ENCODE measurements around the gene DLEC1.

Gene DLEC1

DNA sequence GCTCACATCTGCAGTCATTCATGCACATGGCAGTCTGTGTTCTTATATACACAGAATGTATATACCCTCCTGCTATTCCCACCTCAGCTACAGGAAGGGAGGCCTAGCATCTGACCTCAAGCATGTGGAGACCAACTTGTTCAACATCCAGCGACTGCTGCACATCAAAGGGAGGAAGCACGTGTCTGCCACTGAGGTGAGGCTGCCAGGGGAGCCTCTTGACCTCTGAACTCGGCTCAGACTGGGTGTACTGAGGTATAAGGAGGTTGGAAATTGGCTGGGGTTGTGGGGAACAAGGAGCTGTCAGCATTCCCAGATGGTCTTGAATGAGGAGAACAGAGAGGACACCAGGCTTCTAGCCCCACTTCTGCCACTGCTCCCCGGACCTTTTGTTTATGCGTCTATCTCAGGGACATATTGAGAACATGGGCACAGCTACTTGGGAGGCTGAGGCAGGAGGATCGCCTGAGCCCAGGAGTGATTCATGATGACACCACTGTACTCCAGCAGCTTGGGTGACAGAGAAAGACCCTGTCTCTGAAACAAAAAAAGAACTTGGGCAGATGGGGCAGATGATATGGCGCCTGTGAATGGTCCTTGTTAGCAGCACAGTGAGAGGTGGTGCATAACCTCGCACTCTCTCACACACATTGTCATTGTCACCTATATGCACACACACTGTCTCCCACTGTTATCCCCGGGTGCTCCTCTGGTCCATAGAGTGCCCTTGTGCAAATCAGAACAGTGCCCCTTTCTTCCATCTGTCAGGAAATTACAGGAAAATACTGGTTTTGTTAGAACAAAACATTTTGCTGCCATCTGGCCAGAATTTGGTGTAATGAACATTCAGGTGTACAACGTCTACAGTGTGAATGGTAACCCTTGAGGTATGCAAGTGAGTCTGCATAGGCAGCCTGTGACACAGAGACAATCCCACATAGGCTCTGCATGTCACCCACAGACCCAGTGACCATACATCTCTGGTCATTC lies 43.1 kb upstream of the DLEC1 start:
- FAIRE-seq, result no peak
- DNase-seq (ENCODE audit: insufficient read length), result no peak
- TF ChIP-seq POLR2A (IDR thresholded peaks at IDR 0.05; ENCODE audit: low read depth, low read length) (no peak), POLR2AphosphoS5 (IDR thresholded peaks at IDR 0.05; ENCODE audit: low read depth, low read length) (no peak), TAF1 (IDR thresholded peaks at IDR 0.05; ENCODE audit: borderline replicate concordance, low read depth, low read length) (no peak)

DNA sequence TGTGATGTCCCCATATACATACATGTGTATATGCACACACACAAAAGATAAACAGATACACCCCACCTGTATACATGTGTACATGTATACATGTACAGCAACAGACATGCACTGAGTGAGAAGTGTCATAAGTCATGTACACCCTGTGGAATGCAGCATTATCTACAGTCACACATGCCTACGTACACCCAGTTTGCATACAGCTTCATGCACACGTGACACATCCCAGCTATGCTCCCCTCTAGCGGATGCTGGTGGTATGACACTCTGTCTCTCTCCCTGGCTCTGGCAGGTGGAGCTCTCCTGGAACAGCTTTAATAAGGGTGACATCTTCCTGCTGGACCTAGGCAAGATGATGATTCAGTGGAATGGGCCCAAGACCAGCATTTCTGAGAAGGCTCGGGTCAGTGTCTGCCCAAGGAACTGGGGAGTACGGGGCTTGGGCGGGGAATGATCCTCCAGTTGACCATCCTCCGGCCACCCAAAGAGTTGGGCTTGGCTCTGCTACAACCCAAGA lies 42.2 kb upstream of the DLEC1 start:
- peak; percentile 99 for FAIRE-seq
- DNase-seq (ENCODE audit: insufficient read length), result no peak
- TF ChIP-seq POLR2A (IDR thresholded peaks at IDR 0.05; ENCODE audit: low read depth, low read length), result no peak
- TF ChIP-seq POLR2AphosphoS5 (IDR thresholded peaks at IDR 0.05; ENCODE audit: low read depth, low read length), result no peak
- TF ChIP-seq TAF1 (IDR thresholded peaks at IDR 0.05; ENCODE audit: borderline replicate concordance, low read depth, low read length), result no peak

DNA sequence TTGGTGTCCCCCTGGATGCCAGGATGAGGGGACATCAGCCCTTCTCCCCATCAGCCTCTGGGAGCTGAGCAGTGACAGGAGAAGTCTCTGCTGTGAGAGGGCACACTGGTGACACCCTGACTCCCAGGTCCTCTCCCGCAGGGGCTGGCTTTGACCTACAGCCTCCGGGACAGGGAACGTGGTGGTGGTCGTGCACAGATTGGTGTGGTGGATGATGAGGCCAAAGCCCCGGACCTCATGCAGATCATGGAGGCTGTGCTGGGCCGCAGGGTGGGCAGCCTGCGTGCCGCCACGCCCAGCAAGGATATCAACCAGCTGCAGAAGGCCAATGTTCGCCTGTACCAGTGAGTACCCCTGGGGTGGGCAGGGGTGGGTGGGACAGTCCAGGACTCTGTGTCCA lies 41.7 kb upstream of the DLEC1 start:
- DNase-seq (ENCODE audit: insufficient read length), result no peak
- TF ChIP-seq POLR2A (IDR thresholded peaks at IDR 0.05; ENCODE audit: low read depth, low read length) (no peak), POLR2AphosphoS5 (IDR thresholded peaks at IDR 0.05; ENCODE audit: low read depth, low read length) (no peak)
- FAIRE-seq, result no peak

DNA sequence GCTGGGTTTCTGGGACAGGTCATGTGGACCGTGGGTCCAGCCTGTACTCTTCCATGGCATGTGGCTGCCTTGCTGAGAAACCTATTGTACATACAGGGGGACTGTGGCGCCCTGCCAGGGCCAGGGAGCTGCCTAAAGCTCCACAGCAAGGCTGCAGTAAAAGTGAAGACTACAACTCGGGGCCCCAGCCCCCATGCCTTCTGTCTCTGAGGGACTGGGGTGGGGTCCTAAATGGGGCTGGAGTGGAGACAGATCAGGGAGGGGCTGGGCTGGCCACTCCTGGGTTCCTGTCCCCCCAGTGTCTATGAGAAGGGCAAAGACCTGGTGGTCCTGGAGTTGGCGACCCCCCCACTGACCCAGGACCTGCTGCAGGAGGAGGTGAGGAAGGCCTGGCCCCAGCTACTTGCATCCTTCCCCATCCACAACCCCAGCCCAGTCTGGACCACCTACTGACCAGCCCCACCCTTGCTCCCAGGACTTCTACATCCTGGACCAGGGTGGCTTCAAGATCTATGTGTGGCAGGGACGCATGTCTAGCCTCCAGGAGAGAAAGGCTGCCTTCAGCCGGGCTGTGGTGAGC lies 41.1 kb upstream of the DLEC1 start:
- TF ChIP-seq POLR2AphosphoS5 (IDR thresholded peaks at IDR 0.05; ENCODE audit: low read depth, low read length) (no peak), POLR2A (IDR thresholded peaks at IDR 0.05; ENCODE audit: low read depth, low read length) (no peak), TAF1 (IDR thresholded peaks at IDR 0.05; ENCODE audit: borderline replicate concordance, low read depth, low read length) (no peak)
- FAIRE-seq (no peak), DNase-seq (ENCODE audit: insufficient read length) (no peak)

DNA sequence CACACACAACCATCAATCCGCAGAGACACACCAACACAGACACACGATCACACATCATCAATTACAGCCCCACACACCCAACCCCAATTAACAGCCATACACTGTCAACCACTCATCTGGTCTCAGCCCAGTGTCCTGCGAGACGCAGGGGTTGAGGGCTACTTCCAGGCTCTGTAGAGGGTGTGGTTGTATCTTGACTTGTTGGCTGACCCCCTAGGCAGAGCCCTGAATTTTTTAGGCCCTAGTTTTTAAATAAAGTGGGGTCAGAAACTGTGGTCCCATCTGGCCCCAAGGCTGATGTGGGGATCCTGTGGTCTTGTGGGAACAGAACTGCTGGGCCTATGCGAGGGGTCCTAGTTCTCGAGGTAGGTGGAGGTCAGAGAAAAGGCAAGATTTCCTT lies 39.2 kb upstream of the DLEC1 start:
- DNase-seq (ENCODE audit: insufficient read length), result no peak
- no peak for FAIRE-seq
- TF ChIP-seq TAF1 (IDR thresholded peaks at IDR 0.05; ENCODE audit: borderline replicate concordance, low read depth, low read length) (no peak), POLR2A (IDR thresholded peaks at IDR 0.05; ENCODE audit: low read depth, low read length) (no peak)

DNA sequence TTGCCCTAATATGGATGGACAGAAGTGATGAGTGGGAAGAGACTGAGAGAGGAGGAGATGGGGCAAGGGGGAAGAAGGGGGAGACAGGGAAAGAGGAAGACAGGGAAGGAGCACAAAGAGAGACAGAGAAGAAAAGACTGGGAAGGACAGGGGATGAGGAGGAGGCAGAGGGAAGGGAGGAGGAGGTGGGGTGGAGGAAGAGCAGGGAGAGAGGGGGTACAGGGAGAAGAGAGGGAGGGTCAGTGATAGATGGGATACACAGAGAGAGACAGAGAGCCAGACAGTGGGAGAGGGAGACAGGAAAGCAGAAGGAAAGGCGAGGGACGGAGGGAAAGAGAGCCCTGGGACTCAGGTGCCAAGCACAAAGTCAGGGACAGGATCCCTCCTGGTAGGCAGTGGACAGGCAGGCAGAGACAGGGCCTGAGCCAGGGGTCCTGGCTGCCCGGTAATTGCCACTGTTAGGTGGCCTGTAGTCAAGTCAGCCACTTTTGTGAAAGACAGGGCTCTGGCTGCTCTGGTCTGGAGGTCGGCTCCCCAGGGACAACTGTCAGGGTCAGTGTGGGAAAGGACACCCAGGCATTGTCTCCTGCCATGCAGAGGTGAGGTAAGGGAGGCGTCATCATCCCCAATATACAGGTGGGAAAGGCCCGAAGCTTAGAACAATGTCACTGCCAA lies 38.6 kb upstream of the DLEC1 start:
- DNase-seq (ENCODE audit: insufficient read length) (no peak), FAIRE-seq (no peak)
- TF ChIP-seq POLR2AphosphoS5 (IDR thresholded peaks at IDR 0.05; ENCODE audit: low read depth, low read length), result no peak
- TF ChIP-seq TAF1 (IDR thresholded peaks at IDR 0.05; ENCODE audit: borderline replicate concordance, low read depth, low read length), result no peak
- no peak for TF ChIP-seq POLR2A (IDR thresholded peaks at IDR 0.05; ENCODE audit: low read depth, low read length)

DNA sequence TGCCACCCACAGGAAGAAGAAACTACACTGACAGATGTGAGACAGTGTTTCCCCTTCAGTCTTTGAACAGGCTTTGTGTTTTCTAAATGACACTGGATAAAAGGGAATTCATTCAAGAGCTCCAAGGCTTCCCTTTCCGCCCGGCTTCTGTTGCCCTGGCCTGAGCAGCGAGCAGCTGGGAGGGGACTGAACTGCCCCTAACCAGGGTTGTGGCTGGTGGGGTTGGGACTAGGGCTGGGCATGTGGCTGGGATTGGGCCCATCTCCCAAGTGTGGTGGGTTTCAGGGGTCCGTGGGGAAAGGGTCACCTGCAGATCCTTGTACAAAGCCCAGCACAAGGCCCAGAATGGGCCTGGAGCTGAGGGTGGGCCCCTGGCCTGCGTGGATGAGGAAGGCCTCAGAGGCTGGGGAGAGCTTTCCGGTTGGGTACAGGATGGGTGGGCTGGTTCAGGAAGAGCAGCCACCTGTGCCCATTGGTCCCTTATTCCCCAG lies 38.0 kb upstream of the DLEC1 start:
- TF ChIP-seq POLR2AphosphoS5 (IDR thresholded peaks at IDR 0.05; ENCODE audit: low read depth, low read length) (no peak), POLR2A (IDR thresholded peaks at IDR 0.05; ENCODE audit: low read depth, low read length) (no peak), TAF1 (IDR thresholded peaks at IDR 0.05; ENCODE audit: borderline replicate concordance, low read depth, low read length) (no peak)
- no peak for FAIRE-seq
- no peak for DNase-seq (ENCODE audit: insufficient read length)

DNA sequence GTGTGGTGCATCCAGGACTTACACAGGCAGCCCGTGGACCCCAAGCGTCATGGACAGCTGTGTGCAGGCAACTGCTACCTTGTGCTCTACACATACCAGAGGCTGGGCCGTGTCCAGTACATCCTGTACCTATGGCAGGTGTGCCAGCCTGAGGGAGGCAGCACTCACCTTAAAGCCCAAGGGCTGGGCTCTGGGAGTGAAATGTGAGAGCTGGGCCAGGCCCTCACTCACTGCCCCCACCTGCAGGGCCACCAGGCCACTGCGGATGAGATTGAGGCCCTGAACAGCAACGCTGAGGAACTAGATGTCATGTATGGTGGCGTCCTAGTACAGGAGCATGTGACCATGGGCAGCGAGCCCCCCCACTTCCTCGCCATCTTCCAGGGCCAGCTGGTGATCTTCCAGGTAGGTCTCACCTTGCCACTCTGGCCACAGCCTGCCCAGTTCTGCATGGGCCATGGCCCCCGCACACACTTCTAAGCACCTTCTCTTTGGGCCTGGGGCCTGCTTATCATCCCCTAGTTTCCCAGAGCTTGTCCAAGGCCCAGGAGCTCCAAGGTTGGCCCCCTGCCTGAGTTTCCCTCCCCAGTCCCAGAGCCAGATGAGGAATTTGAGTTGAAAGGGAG lies 37.4 kb upstream of the DLEC1 start:
- TF ChIP-seq POLR2AphosphoS5 (IDR thresholded peaks at IDR 0.05; ENCODE audit: low read depth, low read length) (no peak), TAF1 (IDR thresholded peaks at IDR 0.05; ENCODE audit: borderline replicate concordance, low read depth, low read length) (no peak)
- no peak for FAIRE-seq
- no peak for DNase-seq (ENCODE audit: insufficient read length)

DNA sequence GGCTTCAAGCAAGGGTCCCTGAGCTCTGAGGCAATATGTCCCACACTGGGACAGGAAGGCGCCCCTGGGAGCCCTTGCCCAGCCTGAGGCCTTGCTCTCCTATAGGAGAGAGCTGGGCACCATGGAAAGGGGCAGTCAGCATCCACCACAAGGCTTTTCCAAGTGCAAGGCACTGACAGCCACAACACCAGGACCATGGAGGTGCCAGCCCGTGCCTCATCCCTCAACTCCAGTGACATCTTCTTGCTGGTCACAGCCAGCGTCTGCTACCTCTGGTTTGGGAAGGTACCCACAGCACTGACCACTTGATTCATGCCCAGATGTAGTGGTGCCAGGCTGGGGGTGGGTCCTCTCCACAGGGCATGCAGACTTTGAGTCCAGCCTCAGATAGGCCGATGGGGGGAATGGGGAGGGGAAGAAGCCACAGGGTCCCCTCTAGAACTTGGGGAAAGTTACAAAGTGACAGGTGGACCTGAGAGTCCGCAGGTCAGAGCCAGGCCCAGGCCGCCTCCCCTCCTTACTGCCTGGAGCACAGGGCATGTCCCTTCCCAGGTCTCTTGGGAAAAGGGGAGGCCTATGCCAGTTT lies 36.6 kb upstream of the DLEC1 start:
- DNase-seq (ENCODE audit: insufficient read length), result no peak
- FAIRE-seq, result no peak
- no peak for TF ChIP-seq TAF1 (IDR thresholded peaks at IDR 0.05; ENCODE audit: borderline replicate concordance, low read depth, low read length)
- no peak for TF ChIP-seq POLR2AphosphoS5 (IDR thresholded peaks at IDR 0.05; ENCODE audit: low read depth, low read length)
- TF ChIP-seq POLR2A (IDR thresholded peaks at IDR 0.05; ENCODE audit: low read depth, low read length), result no peak

DNA sequence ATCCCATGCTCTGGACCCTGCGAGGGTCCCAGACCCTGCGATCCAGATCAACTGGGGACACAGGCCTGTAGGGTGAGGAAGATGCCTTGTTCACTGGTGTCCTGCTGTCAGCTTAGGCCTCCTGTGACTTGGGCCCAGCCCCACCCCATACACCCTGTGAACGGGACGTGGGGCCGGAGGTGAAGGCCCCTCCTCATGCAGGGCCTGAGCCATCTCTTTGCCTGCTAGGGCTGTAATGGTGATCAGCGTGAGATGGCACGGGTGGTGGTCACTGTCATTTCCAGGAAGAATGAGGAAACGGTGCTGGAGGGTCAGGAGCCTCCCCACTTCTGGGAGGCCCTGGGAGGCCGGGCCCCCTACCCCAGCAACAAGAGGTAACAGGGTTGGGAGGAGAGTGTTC lies 36.1 kb upstream of the DLEC1 start:
- no peak for FAIRE-seq
- DNase-seq (ENCODE audit: insufficient read length), result no peak
- TF ChIP-seq TAF1 (IDR thresholded peaks at IDR 0.05; ENCODE audit: borderline replicate concordance, low read depth, low read length) (no peak), POLR2A (IDR thresholded peaks at IDR 0.05; ENCODE audit: low read depth, low read length) (no peak), POLR2AphosphoS5 (IDR thresholded peaks at IDR 0.05; ENCODE audit: low read depth, low read length) (no peak)

DNA sequence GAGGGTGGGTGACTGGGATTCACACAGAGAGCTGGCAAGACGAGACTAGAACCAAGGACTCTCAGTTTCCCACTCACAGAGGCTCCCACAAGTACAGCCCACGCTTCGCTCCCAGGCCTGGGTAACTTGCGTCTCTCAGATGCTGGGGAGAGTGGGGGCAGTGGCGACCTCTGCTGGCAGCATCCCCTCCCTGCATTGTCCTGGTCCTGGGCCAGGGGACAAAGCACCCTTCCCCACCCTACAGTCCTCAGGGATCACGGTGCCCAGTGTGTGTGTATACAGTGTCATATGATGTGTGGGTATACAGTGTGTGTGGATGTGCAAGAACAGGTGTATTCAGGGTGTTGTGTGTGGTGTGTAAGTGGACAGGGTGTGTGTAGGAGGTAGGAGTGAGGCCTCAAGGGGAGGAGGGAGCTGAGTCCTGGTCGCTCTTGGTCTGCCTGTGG lies 35.6 kb upstream of the DLEC1 start:
- DNase-seq (ENCODE audit: insufficient read length) (peak; percentile 59), FAIRE-seq (no peak)
- TF ChIP-seq POLR2A (IDR thresholded peaks at IDR 0.05; ENCODE audit: low read depth, low read length), result no peak
- TF ChIP-seq POLR2AphosphoS5 (IDR thresholded peaks at IDR 0.05; ENCODE audit: low read depth, low read length), result no peak

Data from GM12892 (cell line).